BE2C (cell line): ENCODE data around the gene CD244.

ENCODE experiments used
- DNase-seq: peaks from one replicate; pipeline ENCODE4 v3.0.0-alpha.2; 2020
- H3K27me3 ChIP-seq: fragments of 250-450 bp; sonication (Bioruptor Pico); 2 replicates; pipeline ENCODE4 v1.5.1; 2020; ENCODE audit warnings: mild to moderate bottlenecking
- H3K36me3 ChIP-seq: fragments of 250-450 bp; sonication (Bioruptor Pico); 2 replicates; pipeline ENCODE4 v1.5.1; 2020; ENCODE audit warnings: mild to moderate bottlenecking
- H3K4me1 ChIP-seq: fragments of 250-450 bp; sonication (Bioruptor Pico); 2 replicates; pipeline ENCODE4 v1.5.1; 2020
- H3K4me3 ChIP-seq: 2 replicates; pipeline ENCODE4 v1.5.1; 2011; ENCODE audit warnings: low read depth, low read length
- H3K9me3 ChIP-seq: fragments of 250-450 bp; sonication (Bioruptor Pico); 2 replicates; pipeline ENCODE4 v1.5.1; 2020
- TF ChIP-seq, protein P1 (sequence below): IDR thresholded peaks from 2 replicates; pipeline ENCODE4 v1.5.1; 2012; ENCODE audit warnings: mild to moderate bottlenecking, low read depth, low read length

Gene CD244

DNA sequence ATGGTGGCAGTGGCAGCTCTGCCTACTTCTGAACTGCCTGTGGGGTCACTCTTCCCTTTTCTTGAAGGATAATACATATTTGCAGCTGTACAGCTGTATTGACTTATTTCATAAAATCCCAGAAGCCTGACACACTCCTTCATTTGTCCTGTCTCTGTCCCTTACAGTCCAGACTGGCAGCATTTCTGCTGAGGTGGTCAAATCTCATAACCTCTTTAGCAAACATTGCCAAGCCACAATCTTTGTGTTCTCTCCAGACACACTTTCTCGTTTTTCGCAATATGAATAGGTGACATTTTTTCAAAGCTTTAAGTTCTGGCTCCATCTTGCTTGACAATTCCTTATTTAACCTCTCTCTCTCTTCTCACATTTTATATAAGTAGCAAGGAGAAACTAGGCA is 51.5 kb downstream of the CD244 start:
- peaks cover 2% of the 10 kb centered on the region; the same call in 1 of the 2 replicates for H3K9me3 ChIP-seq
- H3K4me1 ChIP-seq: no peaks in the 10 kb centered on the region
- H3K36me3 ChIP-seq: no peaks in the 10 kb centered on the region
- TF ChIP-seq, protein P1, sequence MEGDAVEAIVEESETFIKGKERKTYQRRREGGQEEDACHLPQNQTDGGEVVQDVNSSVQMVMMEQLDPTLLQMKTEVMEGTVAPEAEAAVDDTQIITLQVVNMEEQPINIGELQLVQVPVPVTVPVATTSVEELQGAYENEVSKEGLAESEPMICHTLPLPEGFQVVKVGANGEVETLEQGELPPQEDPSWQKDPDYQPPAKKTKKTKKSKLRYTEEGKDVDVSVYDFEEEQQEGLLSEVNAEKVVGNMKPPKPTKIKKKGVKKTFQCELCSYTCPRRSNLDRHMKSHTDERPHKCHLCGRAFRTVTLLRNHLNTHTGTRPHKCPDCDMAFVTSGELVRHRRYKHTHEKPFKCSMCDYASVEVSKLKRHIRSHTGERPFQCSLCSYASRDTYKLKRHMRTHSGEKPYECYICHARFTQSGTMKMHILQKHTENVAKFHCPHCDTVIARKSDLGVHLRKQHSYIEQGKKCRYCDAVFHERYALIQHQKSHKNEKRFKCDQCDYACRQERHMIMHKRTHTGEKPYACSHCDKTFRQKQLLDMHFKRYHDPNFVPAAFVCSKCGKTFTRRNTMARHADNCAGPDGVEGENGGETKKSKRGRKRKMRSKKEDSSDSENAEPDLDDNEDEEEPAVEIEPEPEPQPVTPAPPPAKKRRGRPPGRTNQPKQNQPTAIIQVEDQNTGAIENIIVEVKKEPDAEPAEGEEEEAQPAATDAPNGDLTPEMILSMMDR: no peak
- DNase-seq: no peak
- no peak overlapping the region for H3K4me3 ChIP-seq
- H3K27me3 ChIP-seq: no peaks in the 10 kb centered on the region; the same call in 1 of the 2 replicates

DNA sequence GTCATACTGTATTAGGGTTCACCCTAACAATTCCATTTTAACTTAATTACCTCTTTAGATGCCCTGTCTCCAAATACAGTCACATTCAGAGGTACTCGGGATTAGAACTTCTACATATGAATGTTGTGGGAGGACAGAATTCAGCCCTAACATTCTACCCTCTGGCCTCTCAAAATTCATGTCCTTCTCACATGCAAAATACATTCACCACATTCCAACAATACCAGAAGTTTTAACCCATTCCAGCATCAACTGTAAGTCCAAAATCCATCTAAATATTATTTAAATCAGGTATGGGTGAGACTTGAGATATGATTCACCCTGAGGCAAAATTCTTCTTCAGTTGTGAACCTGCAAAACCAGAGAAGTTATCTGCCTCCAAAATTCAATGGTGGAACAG is 52.2 kb downstream of the CD244 start:
- no peak for DNase-seq
- Histone ChIP-seq H3K4me3 (no peak overlapping the region), H3K36me3 (no peaks in the 10 kb centered on the region), H3K4me1 (no peaks in the 10 kb centered on the region), H3K9me3 (peaks cover 2% of the 10 kb centered on the region; the same call in 1 of the 2 replicates), H3K27me3 (no peaks in the 10 kb centered on the region; the same call in 1 of the 2 replicates)
- TF ChIP-seq, protein P1: no peak

DNA sequence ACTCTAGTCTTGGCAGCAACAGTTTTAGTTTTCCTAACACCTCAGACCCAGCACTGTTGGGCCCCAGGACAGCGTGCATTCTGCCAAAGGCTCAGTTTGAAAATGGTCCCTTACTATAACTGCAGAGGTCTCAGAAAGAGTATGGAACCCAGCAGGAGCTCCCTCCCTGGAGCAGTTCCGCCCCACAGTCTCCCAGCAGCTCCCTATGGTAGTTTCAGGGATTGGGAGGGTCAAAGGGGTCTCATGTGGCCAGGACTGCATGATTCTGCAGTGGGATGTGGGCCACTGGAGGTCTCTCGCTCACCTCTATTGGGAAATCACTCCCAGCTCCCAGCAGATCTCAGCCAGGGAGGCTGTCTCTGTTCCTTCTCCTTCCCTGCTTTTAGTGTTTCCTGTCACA is 54.4 kb downstream of the CD244 start:
- H3K27me3 ChIP-seq: no peaks in the 10 kb centered on the region; the same call in 1 of the 2 replicates
- no peaks in the 10 kb centered on the region for H3K36me3 ChIP-seq
- H3K4me3 ChIP-seq: no peak overlapping the region
- DNase-seq: no peak
- TF ChIP-seq, protein P1: no peak
- peaks cover 2% of the 10 kb centered on the region; the same call in 1 of the 2 replicates for H3K9me3 ChIP-seq
- no peaks in the 10 kb centered on the region for H3K4me1 ChIP-seq

DNA sequence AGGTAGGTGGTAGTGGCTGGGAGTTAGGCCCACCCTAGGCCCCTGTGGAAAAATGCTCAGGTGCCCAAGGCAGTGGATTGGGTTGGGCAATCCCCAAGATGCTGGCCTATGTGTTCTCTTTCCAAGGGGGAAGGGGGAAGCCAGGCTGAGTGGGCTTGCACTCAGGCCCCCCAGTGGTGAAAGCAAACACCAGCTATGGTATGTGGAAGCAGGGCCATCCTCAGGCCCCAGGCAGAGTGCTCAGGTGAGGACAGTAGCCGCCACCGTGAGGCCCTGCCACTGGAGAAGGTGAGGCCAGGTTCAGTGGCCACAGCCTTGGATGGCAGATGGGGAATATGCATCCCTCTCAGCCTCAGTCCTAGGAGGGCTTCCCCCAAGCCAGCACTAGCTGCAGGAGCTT is 54.9 kb downstream of the CD244 start:
- Histone ChIP-seq H3K4me1 (no peaks in the 10 kb centered on the region), H3K9me3 (peaks cover 2% of the 10 kb centered on the region; the same call in 1 of the 2 replicates), H3K4me3 (no peak overlapping the region), H3K27me3 (no peaks in the 10 kb centered on the region; the same call in 1 of the 2 replicates), H3K36me3 (no peaks in the 10 kb centered on the region)
- TF ChIP-seq, protein P1: no peak
- no peak for DNase-seq

DNA sequence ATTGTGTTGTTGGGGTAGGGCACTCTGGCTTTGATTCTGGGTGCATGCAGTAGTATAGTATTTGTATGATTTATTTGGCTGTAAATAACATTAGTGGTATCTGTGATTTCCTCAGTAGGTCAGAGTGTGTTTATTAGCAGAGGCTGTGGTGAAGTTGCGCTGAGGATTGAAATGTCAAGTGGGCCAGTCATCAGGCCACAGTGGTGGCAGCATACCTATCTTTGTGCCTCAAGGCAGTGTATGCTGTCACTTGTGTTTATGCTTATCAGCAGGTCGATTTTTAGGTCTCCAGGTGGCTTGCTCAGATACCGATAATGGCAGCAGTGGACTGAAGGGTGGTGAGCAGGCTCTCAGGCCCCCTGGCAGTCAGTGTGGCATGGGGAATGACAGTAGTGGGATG is 55.4 kb downstream of the CD244 start:
- peaks cover 2% of the 10 kb centered on the region; the same call in 1 of the 2 replicates for H3K9me3 ChIP-seq
- H3K36me3 ChIP-seq: no peaks in the 10 kb centered on the region
- DNase-seq: no peak
- no peaks in the 10 kb centered on the region for H3K4me1 ChIP-seq
- no peaks in the 10 kb centered on the region; the same call in 1 of the 2 replicates for H3K27me3 ChIP-seq
- H3K4me3 ChIP-seq: no peak overlapping the region
- TF ChIP-seq, protein P1: no peak

DNA sequence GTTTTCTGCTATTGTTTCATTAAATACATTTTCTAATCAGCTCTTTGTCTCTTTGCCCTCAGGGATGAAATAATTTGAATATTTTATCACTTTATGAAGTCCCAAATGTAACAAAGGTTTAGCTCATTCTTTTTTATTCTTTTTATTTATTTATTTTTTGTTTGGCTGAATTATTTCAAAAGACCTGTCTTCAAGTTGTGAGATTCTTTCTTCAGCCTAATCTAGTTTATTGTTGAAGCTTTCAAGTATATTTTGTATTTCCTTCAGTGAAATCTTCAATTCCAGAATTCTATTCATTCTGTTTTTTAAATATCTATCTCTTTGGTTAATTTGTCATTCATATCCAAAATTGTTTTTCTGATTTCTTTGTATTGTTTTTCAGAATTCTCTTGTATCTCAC is 55.9 kb downstream of the CD244 start:
- H3K36me3 ChIP-seq: no peaks in the 10 kb centered on the region
- no peak overlapping the region for H3K4me3 ChIP-seq
- H3K27me3 ChIP-seq: no peaks in the 10 kb centered on the region
- peaks cover 2% of the 10 kb centered on the region; the same call in 1 of the 2 replicates for H3K9me3 ChIP-seq
- no peaks in the 10 kb centered on the region for H3K4me1 ChIP-seq
- no peak for DNase-seq
- TF ChIP-seq, protein P1: no peak
